HG02970 (cell line): ENCODE results near the gene RNGTT.

Source experiments
- ATAC-seq: cut with Tn5 transposase; IDR thresholded peaks from one replicate; pipeline ENCODE4 v1.9.1; 2021; ENCODE audit warnings: mild to moderate bottlenecking, moderate library complexity, moderate number of reproducible peaks; ENCODE audit not compliant: unreplicated experiment, low FRiP score

Gene RNGTT

GRCh38 chr6:88569959-88570358, 393.5 kb downstream of the RNGTT start:
- ATAC-seq: no peak

DNA sequence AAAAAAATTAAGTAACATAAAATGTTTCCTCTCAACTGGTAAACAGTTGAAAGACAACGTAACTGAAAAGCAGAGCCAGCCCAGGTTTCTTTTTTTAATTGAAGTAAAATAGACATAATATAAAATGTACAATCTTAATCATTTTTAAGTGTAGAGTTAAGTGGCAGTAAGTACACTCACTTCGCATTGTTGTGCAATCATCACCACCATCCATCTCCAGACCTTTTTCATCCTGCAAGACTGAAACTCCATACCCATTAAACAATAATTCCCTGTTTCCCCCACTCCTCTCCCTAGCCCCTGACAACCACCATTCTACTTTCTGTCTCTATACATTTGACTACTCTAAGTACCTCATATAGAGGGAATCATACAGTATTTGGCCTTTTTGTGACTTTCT, 395.7 kb downstream of the RNGTT start:
- no peak for ATAC-seq

DNA sequence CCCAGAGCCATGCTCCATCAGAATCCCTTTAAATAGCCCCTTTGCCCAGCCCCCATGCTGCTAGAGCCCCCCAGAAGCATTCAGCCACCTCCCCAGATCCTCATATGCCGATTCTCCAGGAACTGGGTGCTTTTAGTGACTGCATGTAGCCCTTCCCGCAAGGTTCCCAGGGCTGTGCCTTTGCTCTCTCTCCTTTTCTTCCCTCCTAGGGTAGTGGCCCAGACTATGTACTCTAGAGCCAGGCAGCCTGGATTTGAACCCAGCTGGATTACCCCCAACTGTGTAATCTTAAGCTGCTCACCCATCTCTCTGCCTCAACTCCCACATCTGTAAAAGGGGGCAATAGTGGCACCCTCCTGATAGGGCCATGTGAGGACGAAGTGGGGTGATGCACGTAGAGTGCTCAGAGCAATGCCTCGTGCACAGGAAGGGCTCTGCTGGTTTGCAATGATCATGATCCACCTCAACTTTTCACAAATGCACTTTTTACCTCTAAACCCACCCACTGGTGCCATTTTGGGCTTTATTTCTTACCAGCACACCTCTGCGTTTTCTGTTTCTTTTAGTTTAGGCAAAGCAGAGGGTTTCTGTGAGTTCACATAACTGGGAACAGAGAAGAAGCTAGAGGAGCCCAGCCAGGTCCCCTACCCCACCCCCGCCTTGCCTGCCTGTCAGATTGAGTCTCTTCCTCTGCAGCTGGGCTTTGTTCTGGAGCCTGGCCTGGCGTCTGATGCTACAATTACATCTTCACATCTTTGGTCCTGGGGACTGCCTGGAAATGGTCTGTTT, 396.5 kb downstream of the RNGTT start:
- no peak for ATAC-seq

- no peak for ATAC-seq
Measured at GRCh38 chr6:88565836-88566235, 397.6 kb downstream of the RNGTT start.

GRCh38 chr6:88565409-88565811, 398.0 kb downstream of the RNGTT start:
- ATAC-seq: no peak

GRCh38 chr6:88563277-88563625, 400.2 kb downstream of the RNGTT start:
- no peak for ATAC-seq

- ATAC-seq: no peak
Measured at GRCh38 chr6:88562353-88563276, 400.8 kb downstream of the RNGTT start.

GRCh38 chr6:88561954-88562315, 401.5 kb downstream of the RNGTT start:
- no peak for ATAC-seq

DNA sequence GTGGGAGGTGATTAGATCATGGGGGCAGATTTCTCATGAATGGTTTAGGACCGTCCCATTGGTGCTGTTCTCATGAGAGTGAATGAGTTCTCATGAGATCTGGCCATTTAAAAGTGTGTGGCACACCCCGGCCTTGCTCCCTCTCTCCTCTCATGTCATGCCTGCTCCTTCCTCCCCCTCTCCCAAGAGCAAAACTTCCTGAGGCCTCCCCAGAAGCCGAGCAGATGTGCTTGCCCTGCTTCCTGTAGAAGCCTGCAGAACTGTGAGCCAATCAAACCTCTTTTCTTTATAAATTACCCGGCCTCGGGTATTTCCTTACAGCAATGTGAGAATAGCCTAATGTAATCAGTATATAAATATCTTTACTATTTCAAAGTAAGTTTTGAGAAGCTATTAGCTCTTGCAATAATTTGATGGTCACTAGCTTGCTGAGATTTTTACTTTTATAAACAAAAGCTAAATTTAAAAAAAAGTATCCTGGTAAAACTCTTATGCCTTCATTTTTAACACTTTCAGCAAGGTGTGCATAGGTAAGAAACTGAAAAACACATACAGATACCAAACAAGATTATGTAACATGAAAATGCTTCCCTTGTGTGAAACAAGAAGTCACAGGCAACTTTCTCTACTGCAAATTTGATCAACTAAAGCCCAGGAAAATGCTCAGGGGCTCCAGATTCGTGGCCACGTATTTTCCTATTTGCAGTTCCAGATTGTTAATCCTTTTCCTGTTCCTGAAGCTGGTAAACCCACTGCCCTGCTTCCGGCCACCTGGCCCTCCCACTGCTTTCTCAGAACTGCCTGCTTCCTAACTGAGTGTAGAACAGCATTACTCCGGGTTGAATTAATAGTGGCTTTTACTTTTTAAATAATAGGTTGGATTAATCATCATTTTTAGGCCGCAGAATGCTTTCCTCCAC, 402.1 kb downstream of the RNGTT start:
- no peak for ATAC-seq
